Adrenal gland (tissue), 12 donors: ENCODE data around the gene UBA7. TPM values are rescaled to one million over a fixed set of nuclear protein-coding genes. Genes with fewer than 3 reads are reported as not detected.
A peak's percentile ranks its signal among the peaks of the same experiment; 100 is the strongest.

ENCODE experiments used
- DNase-seq, 7 donors: peaks; one replicate each; pipeline ENCODE4 v3.0.0-alpha.2; 2019 to 2020
- H3K27ac ChIP-seq, 5 donors: fragments of 200-600 bp; sonication (generic) in 4 of 5; 1 replicate in 3 of 5; 2 replicates in 2 of 5; pipeline versions ENCODE4 v1.5.1 to v1.8.0; 2016 to 2020; ENCODE audit warnings: mild to moderate bottlenecking in 1 of 5
- H3K27me3 ChIP-seq: fragments of 200-600 bp; 2 replicates; pipeline ENCODE4 v1.8.0; 2021
- H3K36me3 ChIP-seq, 2 donors: fragments of 200-600 bp; replicated peaks in 1 of 2; 1 replicate in 1 of 2; 2 replicates in 1 of 2; pipeline versions ENCODE4 v1.5.1 to v1.8.0; 2018 to 2022
- H3K4me1 ChIP-seq, 2 donors: fragments of 200-600 bp; replicated peaks in 1 of 2; 1 replicate in 1 of 2; 2 replicates in 1 of 2; pipeline versions ENCODE4 v1.5.1 to v1.8.0; 2018 to 2021
- H3K4me3 ChIP-seq, 4 donors: fragments of 200-600 bp; sonication (generic) in 3 of 4; one replicate each; pipeline ENCODE4 v1.5.1; 2016 to 2018
- H3K9me3 ChIP-seq, 3 donors: fragments of 200-600 bp; sonication (generic) in 1 of 3; replicated peaks in 1 of 3; 1 replicate in 2 of 3; 2 replicates in 1 of 3; pipeline versions ENCODE4 v1.5.1 to v1.8.0; 2016 to 2021
- POLR2A ChIP-seq, 2 donors: fragments of 450-650 bp; IDR thresholded peaks; one replicate each; pipeline ENCODE4 v1.6.1; 2017; ENCODE audit warnings: antibody characterized with exemption in 2 of 2, mild to moderate bottlenecking in 2 of 2, moderate library complexity in 1 of 2
- WGBS, 4 donors: extraction: QIAGEN DNeasy Blood & Tissue Kit in 2 of 4; methylation state at CpG; one replicate each; pipeline versions ENCODE4 v1.1.5 to v1.1.7; 2013 to 2017; 5-methylcytosine and 5-hydroxymethylcytosine counted together
- intact Hi-C, 2 donors: fragments of 100-400 bp; cut with DNase I; formaldehyde crosslinking; loops; one replicate each; pipeline versions ENCODE4 v1.14.1 to v1.15.0; 2022 to 2023
- polyA plus RNA-seq, 3 donors: library from polyadenylated mRNA; stranded (reverse); fragments of 200-250 nt in 2 of 3; fragments of 350-450 nt in 1 of 3; fragmentation: Illumina TruSeq in 1 of 3; extraction: RNeasy Lipid Tissue Mini Kit (QIAGEN cat#74804) in 1 of 3; gene quantifications; one replicate each; pipeline ENCODE4 v1.2.3, GENCODE V29; 2013 to 2014
- total RNA-seq, 9 donors: library from RNA; depleted of rRNA in 4 of 9; stranded (reverse); fragments of >200 nt in 4 of 9; fragments of 120-200 nt in 1 of 9; fragmentation: NEBNext Ultra II Directional in 1 of 9; extraction: Animal tissue kit (Norgen Biotek cat#: 25700) in 1 of 9; gene quantifications; one replicate each; pipeline versions ENCODE4 v1.1.0 to v1.2.4, GENCODE V29; 2013 to 2023
- TF ChIP-seq, protein P1 (sequence below), 6 experiments: fragments of 450-650 bp in 4 of 6; fragments of 200-600 bp in 2 of 6; sonication (generic) in 1 of 6; IDR thresholded peaks; 1 replicate in 5 of 6; 2 replicates in 1 of 6; pipeline versions ENCODE4 v1.5.1 to v1.8.0; 2016 to 2021; ENCODE audit warnings: antibody characterized with exemption in 6 of 6, mild to moderate bottlenecking in 2 of 6, moderate library complexity in 1 of 6
- donor health status: healthy with polysubstance abuse.
- donor health status: Bipolar disorder and iron deficiency.
- donor health status: DM: yes; HTN: yes; CAD: no.
- donor health status: DM: no; HTN: no; CAD: no.
- donor health status: DM: no; HTN: no; CAD: no.
- donor health status: DM: yes; HTN: yes; CAD: no.

Gene UBA7
- total and polyA plus RNA-seq, 12 donors, result 17.5 to 232 (median 60.0) TPM

DNA sequence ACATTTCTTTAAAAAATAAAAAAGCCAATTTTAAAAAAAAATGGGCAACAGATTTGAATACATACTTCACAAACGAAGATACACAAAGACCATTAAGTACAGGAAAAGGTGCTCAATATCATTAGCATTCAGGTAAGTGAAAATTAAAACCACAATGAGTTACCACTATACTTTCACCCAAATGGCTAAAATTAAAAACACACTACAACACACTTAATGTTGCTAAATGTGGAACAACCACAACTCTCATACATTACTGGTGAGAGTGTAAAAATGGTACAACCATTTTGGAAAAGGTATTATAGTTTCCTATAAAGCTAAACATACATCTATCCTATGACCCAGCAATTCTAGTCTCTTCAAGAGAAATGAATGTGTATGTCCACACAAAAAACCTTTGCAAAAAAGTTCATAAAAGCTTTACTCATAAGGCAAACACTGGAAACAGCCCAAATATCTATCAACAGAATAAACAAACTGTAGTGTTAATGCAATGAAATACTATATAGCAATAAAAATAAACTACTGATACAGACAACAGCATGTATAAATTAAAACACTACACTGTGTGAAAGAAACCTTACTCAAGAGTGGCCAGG lies 42.3 kb downstream of the UBA7 start:
- TF ChIP-seq, protein P1, sequence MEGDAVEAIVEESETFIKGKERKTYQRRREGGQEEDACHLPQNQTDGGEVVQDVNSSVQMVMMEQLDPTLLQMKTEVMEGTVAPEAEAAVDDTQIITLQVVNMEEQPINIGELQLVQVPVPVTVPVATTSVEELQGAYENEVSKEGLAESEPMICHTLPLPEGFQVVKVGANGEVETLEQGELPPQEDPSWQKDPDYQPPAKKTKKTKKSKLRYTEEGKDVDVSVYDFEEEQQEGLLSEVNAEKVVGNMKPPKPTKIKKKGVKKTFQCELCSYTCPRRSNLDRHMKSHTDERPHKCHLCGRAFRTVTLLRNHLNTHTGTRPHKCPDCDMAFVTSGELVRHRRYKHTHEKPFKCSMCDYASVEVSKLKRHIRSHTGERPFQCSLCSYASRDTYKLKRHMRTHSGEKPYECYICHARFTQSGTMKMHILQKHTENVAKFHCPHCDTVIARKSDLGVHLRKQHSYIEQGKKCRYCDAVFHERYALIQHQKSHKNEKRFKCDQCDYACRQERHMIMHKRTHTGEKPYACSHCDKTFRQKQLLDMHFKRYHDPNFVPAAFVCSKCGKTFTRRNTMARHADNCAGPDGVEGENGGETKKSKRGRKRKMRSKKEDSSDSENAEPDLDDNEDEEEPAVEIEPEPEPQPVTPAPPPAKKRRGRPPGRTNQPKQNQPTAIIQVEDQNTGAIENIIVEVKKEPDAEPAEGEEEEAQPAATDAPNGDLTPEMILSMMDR (IDR thresholded peaks at IDR 0.05), result no peak
- no peak for TF ChIP-seq POLR2A (IDR thresholded peaks at IDR 0.05)
- intact Hi-C loops, result no loop called here

GRCh38 chr3:49769926-49770325 lies 43.8 kb downstream of the UBA7 start:
- peak in 1 of 7 donors; percentile 39 for DNase-seq
- TF ChIP-seq, protein P1 (IDR thresholded peaks at IDR 0.05), result no peak
- no peak for TF ChIP-seq POLR2A (IDR thresholded peaks at IDR 0.05)
- Histone ChIP-seq H3K9me3 (no peaks in the 10 kb centered on the region), H3K4me1 (peaks cover 0 to 7% of the 10 kb centered on the region in 2 donors), H3K4me3 (no peak overlapping the region), H3K36me3 (no peaks in the 10 kb centered on the region), H3K27ac (no peak overlapping the region), H3K27me3 (no peaks in the 10 kb centered on the region)
- intact Hi-C loops, result no loop called here

More for the DNA sequence above, 42.3 kb downstream of the UBA7 start:
- Histone ChIP-seq H3K4me1 (peaks cover 0 to 15% of the 10 kb centered on the region in 2 donors), H3K27me3 (no peaks in the 10 kb centered on the region), H3K9me3 (no peaks in the 10 kb centered on the region), H3K4me3 (no peak overlapping the region), H3K36me3 (no peaks in the 10 kb centered on the region), H3K27ac (no peak overlapping the region)
- DNase-seq, result no peak
- 78 to 95% (median 86%) methylated on average over 1 of the region's 1 CpG for WGBS, 4 donors

- Histone ChIP-seq H3K36me3 (no peaks in the 10 kb centered on the region), H3K27me3 (no peaks in the 10 kb centered on the region), H3K4me1 (peaks cover 0 to 7% of the 10 kb centered on the region in 2 donors), H3K4me3 (no peak overlapping the region), H3K27ac (no peak overlapping the region), H3K9me3 (no peaks in the 10 kb centered on the region)
- DNase-seq, result no peak
- WGBS, 4 donors, result 84 to 95% (median 89%) methylated on average over 3 of the region's 3 CpGs
- intact Hi-C loops, result no loop called here
- TF ChIP-seq, protein P1 (IDR thresholded peaks at IDR 0.05), result no peak
- TF ChIP-seq POLR2A (IDR thresholded peaks at IDR 0.05), result no peak
These were observed 44.4 kb downstream of the UBA7 start for GRCh38 chr3:49769286-49769915.

- Histone ChIP-seq H3K4me1 (no peaks in the 10 kb centered on the region), H3K36me3 (no peaks in the 10 kb centered on the region), H3K4me3 (no peak overlapping the region), H3K9me3 (no peaks in the 10 kb centered on the region), H3K27ac (no peak overlapping the region), H3K27me3 (no peaks in the 10 kb centered on the region)
- TF ChIP-seq POLR2A (IDR thresholded peaks at IDR 0.05), result no peak
- TF ChIP-seq, protein P1 (IDR thresholded peaks at IDR 0.05), result no peak
- no peak for DNase-seq
- 97 to 99% (median 98%) methylated on average over 4 of the region's 4 CpGs for whole genome bisulfite sequencing, 4 donors
- intact Hi-C loops, result no loop called here
These were observed 49.8 kb downstream of the UBA7 start for GRCh38 chr3:49763981-49764380.
